Measurements from ENCODE around the gene SLC25A28. TPM values are rescaled to one million over a fixed set of nuclear protein-coding genes. Genes with fewer than 3 reads are reported as not detected.

The SLC25A28 gene
- total RNA-seq, 1 experiment from 2014 or later, result 22.2 TPM

DNA sequence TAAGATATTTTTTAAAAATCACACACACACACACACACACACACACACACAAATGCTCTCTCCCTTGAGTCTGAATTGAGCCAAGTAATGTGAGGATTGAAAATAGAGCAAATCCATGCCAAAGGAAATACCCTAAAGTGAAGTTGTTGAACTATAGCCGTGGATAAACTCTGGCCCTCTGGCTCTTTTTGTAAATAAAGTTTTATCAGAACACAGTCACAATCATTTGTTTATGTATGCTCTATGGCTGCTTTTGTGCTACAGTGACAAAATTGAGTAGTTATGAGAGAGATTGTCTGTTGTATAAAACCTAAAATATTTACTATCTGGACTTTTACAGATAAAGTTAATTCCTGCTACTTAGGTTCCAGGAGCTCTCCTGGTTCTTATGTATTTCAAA is 48.4 kb downstream of the SLC25A28 start:
- Histone ChIP-seq H3K27ac (ENCODE audit: insufficient read length, low read depth, low read length) (no peak overlapping the region), H3K79me1 (ENCODE audit: insufficient read depth, low read depth, low read length, poor library complexity, severe bottlenecking) (no peaks in the 10 kb centered on the region), H4K5ac (ENCODE audit: insufficient read length, low read depth, low read length) (no peak overlapping the region), H3T11ph (ENCODE audit: low read length) (no peak overlapping the region), H2BK12ac (ENCODE audit: insufficient read length, low read depth, low read length) (no peak overlapping the region), H2BK5ac (ENCODE audit: insufficient read length, low read length) (no peak overlapping the region), H3K4me1 (ENCODE audit: insufficient read depth, low read length) (no peaks in the 10 kb centered on the region; the same call in 1 of the 2 replicates), H4K91ac (ENCODE audit: insufficient read length, low read depth, low read length) (no peak overlapping the region), H3K9me3 (ENCODE audit: control insufficient read depth, low read depth, low read length) (no peaks in the 10 kb centered on the region), H3K27me3 (ENCODE audit: insufficient read depth, low read length) (no peaks in the 10 kb centered on the region), H2AFZ (ENCODE audit: low read length) (no peak overlapping the region), H3K9ac (ENCODE audit: extremely low read depth, insufficient read length, low read length) (no peak overlapping the region), H3K4me2 (ENCODE audit: insufficient read depth, insufficient read length, low read length) (no peak overlapping the region), H3K14ac (ENCODE audit: insufficient read depth, low read length) (no peak overlapping the region), H2BK120ac (ENCODE audit: low read depth, low read length, poor library complexity, severe bottlenecking) (no peak overlapping the region), H2AK5ac (ENCODE audit: insufficient read length, low read length) (no peak overlapping the region), H4K8ac (replicated peaks; ENCODE audit: insufficient read length, low read depth, low read length) (no peak overlapping the region), H3K18ac (ENCODE audit: insufficient read length, low read depth, low read length) (no peak overlapping the region), H4K20me1 (ENCODE audit: control insufficient read depth, insufficient read depth, insufficient read length) (no peaks in the 10 kb centered on the region), H3K23me2 (ENCODE audit: insufficient read length, low read depth, low read length, poor library complexity, severe bottlenecking) (no peaks in the 10 kb centered on the region), H3K79me2 (ENCODE audit: insufficient read depth, low read length) (no peaks in the 10 kb centered on the region), H3K4ac (ENCODE audit: low read depth, low read length) (no peak overlapping the region), H3K56ac (ENCODE audit: insufficient read length, low read depth, low read length) (no peak overlapping the region), H2BK20ac (ENCODE audit: low read depth, low read length, poor library complexity, severe bottlenecking) (no peak overlapping the region), H2BK15ac (ENCODE audit: low read depth, low read length) (no peak overlapping the region), H3K23ac (ENCODE audit: insufficient read length, low read depth, low read length) (no peak overlapping the region)
- no peak overlapping the region for H3K27ac Mint-ChIP-seq
- H3K36me3 Mint-ChIP-seq (ENCODE audit: insufficient read depth in 1 of 3, low read depth in 3 of 3), result no peaks in the 10 kb centered on the region
- H3K9me3 Mint-ChIP-seq, result no peaks in the 10 kb centered on the region
- peaks cover 2% of the 10 kb centered on the region; the same call in 1 of the 2 replicates for H3K27me3 Mint-ChIP-seq (ENCODE audit: low read depth)
- DNase-seq, result no peak
- TF ChIP-seq, protein P1, sequence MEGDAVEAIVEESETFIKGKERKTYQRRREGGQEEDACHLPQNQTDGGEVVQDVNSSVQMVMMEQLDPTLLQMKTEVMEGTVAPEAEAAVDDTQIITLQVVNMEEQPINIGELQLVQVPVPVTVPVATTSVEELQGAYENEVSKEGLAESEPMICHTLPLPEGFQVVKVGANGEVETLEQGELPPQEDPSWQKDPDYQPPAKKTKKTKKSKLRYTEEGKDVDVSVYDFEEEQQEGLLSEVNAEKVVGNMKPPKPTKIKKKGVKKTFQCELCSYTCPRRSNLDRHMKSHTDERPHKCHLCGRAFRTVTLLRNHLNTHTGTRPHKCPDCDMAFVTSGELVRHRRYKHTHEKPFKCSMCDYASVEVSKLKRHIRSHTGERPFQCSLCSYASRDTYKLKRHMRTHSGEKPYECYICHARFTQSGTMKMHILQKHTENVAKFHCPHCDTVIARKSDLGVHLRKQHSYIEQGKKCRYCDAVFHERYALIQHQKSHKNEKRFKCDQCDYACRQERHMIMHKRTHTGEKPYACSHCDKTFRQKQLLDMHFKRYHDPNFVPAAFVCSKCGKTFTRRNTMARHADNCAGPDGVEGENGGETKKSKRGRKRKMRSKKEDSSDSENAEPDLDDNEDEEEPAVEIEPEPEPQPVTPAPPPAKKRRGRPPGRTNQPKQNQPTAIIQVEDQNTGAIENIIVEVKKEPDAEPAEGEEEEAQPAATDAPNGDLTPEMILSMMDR (conservative IDR thresholded peaks at IDR 0.05), result no peak
- H3K4me3 Mint-ChIP-seq, result no peak overlapping the region
- no CpG with 5 or more reads among the region's 1 CpG for WGBS (ENCODE audit: extremely low coverage, insufficient read length, low lambda C conversion rate)
- peaks cover 9 to 11% of the 10 kb centered on the region in 2 experiments for H3K4me1 Mint-ChIP-seq

Measured in H9 (cell line).